Left lung (tissue), 10 donors: Measurements from ENCODE around the gene GIMAP7. TPM values are rescaled to one million over a fixed set of nuclear protein-coding genes. Genes with fewer than 3 reads are reported as not detected.

Experiments used
- ATAC-seq: fragments of 200-7000 bp; cut with Tn5 transposase; one replicate; pipeline ENCODE4 v1.9.1; 2020; ENCODE audit warnings: moderate library complexity
- DNase-seq, 4 donors: peaks; one replicate each; pipeline ENCODE4 v3.0.0-alpha.2; 2013 to 2020
- H3K27ac ChIP-seq, 2 donors: fragments of 200-600 bp; sonication (generic) in 1 of 2; one replicate each; pipeline versions ENCODE4 v1.5.0 to v1.8.0; 2020 to 2021
- H3K27me3 ChIP-seq, 2 donors: fragments of 200-600 bp; sonication (generic) in 1 of 2; one replicate each; pipeline versions ENCODE4 v1.5.0 to v1.8.0; 2020 to 2021
- H3K36me3 ChIP-seq, 2 donors: fragments of 200-600 bp; sonication (generic) in 1 of 2; one replicate each; pipeline versions ENCODE4 v1.5.0 to v1.8.0; 2020 to 2021
- H3K4me1 ChIP-seq, 2 donors: fragments of 200-600 bp; one replicate each; pipeline ENCODE4 v1.8.0; 2021
- H3K4me3 ChIP-seq, 2 donors: fragments of 200-600 bp; sonication (generic) in 1 of 2; one replicate each; pipeline versions ENCODE4 v1.5.0 to v1.8.0; 2020 to 2021; ENCODE audit warnings: mild to moderate bottlenecking in 1 of 2
- H3K9me3 ChIP-seq, 2 donors: fragments of 200-600 bp; sonication (generic) in 1 of 2; one replicate each; pipeline versions ENCODE4 v1.5.0 to v1.8.0; 2020 to 2021
- CTCF ChIP-seq, 2 donors: fragments of 200-600 bp; sonication (generic) in 1 of 2; IDR thresholded peaks; one replicate each; pipeline versions ENCODE4 v1.5.0 to v1.8.0; 2021; ENCODE audit warnings: antibody characterized with exemption in 2 of 2
- intact Hi-C, 2 donors: fragments of 100-400 bp; cut with DNase I; formaldehyde crosslinking; loops; one replicate each; pipeline versions ENCODE4 v1.11.2 to v1.14.2; 2022
- polyA plus RNA-seq, 6 donors: library from polyadenylated mRNA; unstranded; fragments of 120-200 nt; gene quantifications; one replicate each; pipeline ENCODE4 v1.2.1, GENCODE V29; 2013; ENCODE audit not compliant: insufficient read length in 6 of 6
- total RNA-seq, 2 donors: library from RNA; stranded (reverse); fragmentation: NEBNext Ultra II Directional; extraction: Animal tissue kit (Norgen Biotek cat#: 25700); gene quantifications; one replicate each; pipeline ENCODE4 v1.2.1, GENCODE V29; 2021
- donor health status: DM: no; HTN: yes; CAD: no.
- donor health status: DM: no; HTN: no; CAD: no.

The GIMAP7 gene
- total and polyA plus RNA-seq, 8 donors: 16.7 to 49.8 (median 36.3) TPM

GRCh38 chr7:150468241-150468640 lies 46.4 kb upstream of the GIMAP7 start:
- ATAC-seq: no peak
- Histone ChIP-seq H3K9me3 (peaks cover 0 to 6% of the 10 kb centered on the region in 2 donors), H3K36me3 (peaks cover 0 to 50% of the 10 kb centered on the region in 2 donors), H3K27ac (no peak overlapping the region), H3K4me1 (peaks cover 0 to 71% of the 10 kb centered on the region in 2 donors), H3K27me3 (no peaks in the 10 kb centered on the region), H3K4me3 (peak overlapping the region in 1 of 2 donors; percentile 19)
- DNase-seq: no peak
- TF ChIP-seq CTCF (IDR thresholded peaks at IDR 0.05): no peak
- intact Hi-C loops: no loop called here

- Histone ChIP-seq H3K27ac (no peak overlapping the region), H3K36me3 (peaks cover 0 to 68% of the 10 kb centered on the region in 2 donors), H3K4me1 (peaks cover 0 to 43% of the 10 kb centered on the region in 2 donors), H3K9me3 (no peaks in the 10 kb centered on the region), H3K4me3 (no peak overlapping the region), H3K27me3 (no peaks in the 10 kb centered on the region)
- DNase-seq: no peak
- TF ChIP-seq CTCF (IDR thresholded peaks at IDR 0.05): no peak
- intact Hi-C loops: no loop called here
- ATAC-seq: no peak
Observed at GRCh38 chr7:150471886-150472285, 42.8 kb upstream of the GIMAP7 start.

DNA sequence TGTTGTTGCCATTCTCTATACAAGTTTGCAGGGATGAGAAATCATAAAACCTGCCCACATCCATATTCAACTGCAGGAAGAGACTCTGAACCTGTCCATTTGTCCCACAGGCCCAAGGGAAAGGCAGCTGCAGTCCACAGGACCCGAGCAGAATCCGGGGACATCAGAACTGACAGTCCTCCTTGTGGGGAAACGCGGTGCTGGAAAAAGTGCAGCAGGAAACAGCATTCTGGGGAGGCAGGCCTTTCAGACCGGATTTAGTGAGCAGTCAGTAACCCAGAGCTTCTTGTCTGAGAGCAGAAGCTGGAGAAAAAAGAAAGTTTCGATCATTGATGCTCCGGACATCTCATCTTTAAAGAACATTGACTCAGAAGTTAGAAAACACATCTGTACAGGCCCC lies 40.8 kb upstream of the GIMAP7 start:
- H3K9me3 ChIP-seq: no peaks in the 10 kb centered on the region
- DNase-seq (no peak), ATAC-seq (no peak)
- H3K4me1 ChIP-seq: peaks cover 0 to 42% of the 10 kb centered on the region in 2 donors
- H3K27ac ChIP-seq: no peak overlapping the region
- H3K27me3 ChIP-seq: no peaks in the 10 kb centered on the region
- TF ChIP-seq CTCF (IDR thresholded peaks at IDR 0.05): no peak
- intact Hi-C loops: no loop called here
- H3K4me3 ChIP-seq: no peak overlapping the region
- H3K36me3 ChIP-seq: peaks cover 0 to 64% of the 10 kb centered on the region in 2 donors

GRCh38 chr7:150476285-150476684 lies 38.4 kb upstream of the GIMAP7 start:
- no peaks in the 10 kb centered on the region for H3K27me3 ChIP-seq
- H3K27ac ChIP-seq: no peak overlapping the region
- ATAC-seq (no peak), DNase-seq (no peak)
- H3K4me3 ChIP-seq: no peak overlapping the region
- peaks cover 0 to 50% of the 10 kb centered on the region in 2 donors for H3K4me1 ChIP-seq
- TF ChIP-seq CTCF (IDR thresholded peaks at IDR 0.05): no peak
- H3K9me3 ChIP-seq: no peaks in the 10 kb centered on the region
- intact Hi-C loops: no loop called here
- peaks cover 0 to 53% of the 10 kb centered on the region in 2 donors for H3K36me3 ChIP-seq

GRCh38 chr7:150476819-150477631 lies 37.6 kb upstream of the GIMAP7 start:
- Histone ChIP-seq H3K36me3 (peaks cover 0 to 46% of the 10 kb centered on the region in 2 donors), H3K4me3 (no peak overlapping the region), H3K4me1 (peaks cover 6 to 50% of the 10 kb centered on the region in 2 donors), H3K9me3 (no peaks in the 10 kb centered on the region), H3K27ac (peak overlapping the region in 1 of 2 donors; percentile 37), H3K27me3 (no peaks in the 10 kb centered on the region)
- no peak for TF ChIP-seq CTCF (IDR thresholded peaks at IDR 0.05)
- DNase-seq: no peak
- intact Hi-C loops: no loop called here
- no peak for ATAC-seq
